ENCODE measurements around the gene ZNF324B. TPM values are rescaled to one million over a fixed set of nuclear protein-coding genes. Genes with fewer than 3 reads are reported as not detected.
"Not testable (repeated sequence)": the region's sequence is repeated elsewhere in the genome, so short reads cannot be mapped to it uniquely, and the experiment has no call there.

Gene ZNF324B
- total RNA-seq, 1 donor from 2014 or later, result 5.2 TPM

GRCh38 chr19:58469241-58470013, 18.0 kb downstream of the ZNF324B start:
- H3K4me3 Mint-ChIP-seq (ENCODE audit: unreplicated experiment), result peak overlapping the region; percentile 57

GRCh38 chr19:58470837-58471543, 19.6 kb downstream of the ZNF324B start:
- H3K27ac Mint-ChIP-seq (ENCODE audit: unreplicated experiment); DNase-seq (ENCODE audit: low spot score); H3K9me3 Mint-ChIP-seq (ENCODE audit: unreplicated experiment): not testable (repeated sequence)
- peaks cover 17% of the 10 kb centered on the region for H3K36me3 Mint-ChIP-seq (ENCODE audit: low read depth, unreplicated experiment)
- peaks cover 15% of the 10 kb centered on the region for H3K4me1 Mint-ChIP-seq (ENCODE audit: unreplicated experiment)
- H3K4me3 Mint-ChIP-seq (ENCODE audit: unreplicated experiment), result peak overlapping the region; percentile 37
- peaks cover 17% of the 10 kb centered on the region for H3K27me3 Mint-ChIP-seq (ENCODE audit: unreplicated experiment)

More at GRCh38 chr19:58469241-58470013, 18.0 kb downstream of the ZNF324B start:
- peaks cover 14% of the 10 kb centered on the region for H3K27me3 Mint-ChIP-seq (ENCODE audit: unreplicated experiment)
- H3K27ac Mint-ChIP-seq (ENCODE audit: unreplicated experiment), result no peak overlapping the region
- peaks cover 17% of the 10 kb centered on the region for H3K36me3 Mint-ChIP-seq (ENCODE audit: low read depth, unreplicated experiment)
- H3K9me3 Mint-ChIP-seq (ENCODE audit: unreplicated experiment), result no peaks in the 10 kb centered on the region
- no peak for DNase-seq (ENCODE audit: low spot score)
- peaks cover 12% of the 10 kb centered on the region for H3K4me1 Mint-ChIP-seq (ENCODE audit: unreplicated experiment)
- TF ChIP-seq CTCF (IDR thresholded peaks at IDR 0.05; ENCODE audit: unreplicated experiment), result no peak

GRCh38 chr19:58471736-58472135, 20.3 kb downstream of the ZNF324B start:
- peaks cover 15% of the 10 kb centered on the region for H3K27me3 Mint-ChIP-seq (ENCODE audit: unreplicated experiment)
- H3K27ac Mint-ChIP-seq (ENCODE audit: unreplicated experiment), result no peak overlapping the region
- peaks cover 16% of the 10 kb centered on the region for H3K4me1 Mint-ChIP-seq (ENCODE audit: unreplicated experiment)
- no peak for TF ChIP-seq CTCF (IDR thresholded peaks at IDR 0.05; ENCODE audit: unreplicated experiment)
- no peak overlapping the region for H3K4me3 Mint-ChIP-seq (ENCODE audit: unreplicated experiment)
- H3K9me3 Mint-ChIP-seq (ENCODE audit: unreplicated experiment), result no peaks in the 10 kb centered on the region
- peaks cover 14% of the 10 kb centered on the region for H3K36me3 Mint-ChIP-seq (ENCODE audit: low read depth, unreplicated experiment)
- no peak for DNase-seq (ENCODE audit: low spot score)

- DNase-seq (ENCODE audit: low spot score), result no peak
- no peak for TF ChIP-seq CTCF (IDR thresholded peaks at IDR 0.05; ENCODE audit: unreplicated experiment)
- Mint-ChIP-seq H3K4me1 (ENCODE audit: unreplicated experiment) (peaks cover 8% of the 10 kb centered on the region), H3K27me3 (ENCODE audit: unreplicated experiment) (peaks cover 12% of the 10 kb centered on the region), H3K27ac (ENCODE audit: unreplicated experiment) (no peak overlapping the region), H3K4me3 (ENCODE audit: unreplicated experiment) (peak overlapping the region; percentile 29), H3K9me3 (ENCODE audit: unreplicated experiment) (no peaks in the 10 kb centered on the region), H3K36me3 (ENCODE audit: low read depth, unreplicated experiment) (peaks cover 16% of the 10 kb centered on the region)
Observed at GRCh38 chr19:58473775-58474174, 22.4 kb downstream of the ZNF324B start.

GRCh38 chr19:58474291-58474996, 23.0 kb downstream of the ZNF324B start:
- no peak for TF ChIP-seq CTCF (IDR thresholded peaks at IDR 0.05; ENCODE audit: unreplicated experiment)
- H3K27ac Mint-ChIP-seq (ENCODE audit: unreplicated experiment), result peak overlapping the region; percentile 79
- H3K4me3 Mint-ChIP-seq (ENCODE audit: unreplicated experiment), result peak overlapping the region; percentile 47
- peaks cover 10% of the 10 kb centered on the region for H3K36me3 Mint-ChIP-seq (ENCODE audit: low read depth, unreplicated experiment)
- H3K9me3 Mint-ChIP-seq (ENCODE audit: unreplicated experiment), result no peaks in the 10 kb centered on the region
- H3K4me1 Mint-ChIP-seq (ENCODE audit: unreplicated experiment), result peaks cover 8% of the 10 kb centered on the region
- DNase-seq (ENCODE audit: low spot score), result no peak
- H3K27me3 Mint-ChIP-seq (ENCODE audit: unreplicated experiment), result peaks cover 9% of the 10 kb centered on the region

Data from endothelial cell (in vitro differentiated cells).